ENCODE results near the gene GFER.

DNA sequence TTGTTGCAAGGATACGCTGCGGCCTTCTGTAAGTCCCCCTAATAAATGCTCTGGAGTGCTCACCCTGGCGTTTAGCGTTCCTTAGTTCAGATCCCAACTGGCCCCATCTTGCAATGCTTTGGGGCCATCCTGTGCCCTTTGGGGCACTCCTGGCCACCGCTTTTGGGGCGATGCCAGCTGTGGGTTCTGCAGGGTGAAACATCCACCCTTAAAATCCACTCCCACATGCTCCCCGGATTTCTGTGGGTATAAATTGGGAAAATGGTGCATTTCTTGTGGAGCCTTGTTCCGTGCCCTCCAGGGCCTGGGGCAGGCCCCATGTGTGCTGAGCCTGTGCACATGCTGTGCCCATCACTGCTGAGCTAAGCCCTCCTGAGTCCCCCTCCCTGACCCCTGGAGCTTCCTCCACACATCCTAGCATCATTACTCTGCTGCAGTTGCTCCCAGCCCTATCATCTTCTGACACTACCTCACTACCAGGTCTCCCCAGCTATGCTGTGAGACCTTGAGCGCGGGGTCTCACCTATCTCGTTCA is 47.0 kb upstream of the GFER start:
- TF ChIP-seq CTCF (IDR thresholded peaks at IDR 0.05) (no peak), POLR2A (IDR thresholded peaks at IDR 0.05) (no peak)
